HUES48 (cell line): ENCODE measurements around the gene AANAT.

Experiments used
- H3K27ac ChIP-seq: one replicate; pipeline ENCODE4 v1.7.0; 2013; ENCODE audit warnings: low read depth, low read length, inconsistent platforms
- H3K27me3 ChIP-seq: 2 replicates; pipeline ENCODE4 v1.6.1; 2013; ENCODE audit warnings: mild to moderate bottlenecking, low read length; ENCODE audit not compliant: control insufficient read depth, insufficient read depth
- H3K36me3 ChIP-seq: 2 replicates; pipeline ENCODE4 v1.6.1; 2013; ENCODE audit warnings: low read length; ENCODE audit not compliant: control insufficient read depth, insufficient read depth
- H3K4me1 ChIP-seq: 2 replicates; pipeline ENCODE4 v1.6.1; 2013; ENCODE audit warnings: mild to moderate bottlenecking, low read length; ENCODE audit not compliant: control insufficient read depth, insufficient read depth
- H3K4me3 ChIP-seq: 2 replicates; pipeline ENCODE4 v1.5.1; 2013; ENCODE audit warnings: mild to moderate bottlenecking, low read depth, low read length
- H3K9ac ChIP-seq: 2 replicates; pipeline ENCODE4 v1.6.1; 2013; ENCODE audit warnings: mild to moderate bottlenecking, low read depth, low read length, moderate library complexity
- H3K9me3 ChIP-seq: 2 replicates; pipeline ENCODE4 v1.6.1; 2013; ENCODE audit warnings: low read length; ENCODE audit not compliant: control insufficient read depth, insufficient read depth

The AANAT gene

DNA sequence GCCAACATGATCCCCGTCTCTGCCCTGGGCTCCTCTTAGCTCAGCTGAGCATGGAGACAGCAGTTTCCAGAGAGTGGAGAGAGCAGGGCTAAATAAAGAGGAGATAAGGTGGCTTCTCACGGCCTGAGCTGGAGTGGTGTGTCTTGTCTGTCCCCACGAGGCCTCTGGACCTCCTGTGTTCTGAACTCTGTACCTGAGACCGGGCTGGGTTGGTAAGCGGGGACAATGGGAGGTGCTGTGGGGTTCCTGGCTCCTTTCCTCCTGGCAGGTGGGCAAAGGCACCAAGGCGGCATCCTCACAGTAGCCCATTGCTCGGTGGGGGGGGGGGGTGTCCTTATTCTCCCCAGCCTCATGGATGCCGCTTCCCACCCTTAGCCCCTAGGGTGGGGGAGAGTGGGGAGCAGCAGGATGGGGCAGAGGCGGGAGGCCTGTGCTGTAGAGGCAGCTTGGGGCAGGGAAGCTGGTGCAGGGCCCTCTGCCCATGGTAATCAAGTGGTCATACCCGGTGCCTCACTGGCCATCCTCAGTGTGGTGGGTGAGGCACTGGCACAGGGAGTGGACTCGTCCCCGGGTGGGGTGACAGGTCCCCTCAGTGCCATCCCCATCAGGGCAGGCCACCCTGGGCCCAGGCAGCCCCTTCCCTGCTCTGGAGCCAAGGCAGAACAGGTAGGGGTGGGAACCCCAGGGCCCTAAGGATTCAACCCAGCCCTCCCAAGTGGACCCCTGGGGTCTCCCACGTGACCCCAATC, 2.8 kb downstream of the AANAT start:
- Histone ChIP-seq H3K9ac (no peak overlapping the region), H3K27me3 (no peaks in the 10 kb centered on the region), H3K36me3 (peaks cover 27% of the 10 kb centered on the region), H3K4me1 (peaks cover 6% of the 10 kb centered on the region; the same call in 1 of the 2 replicates), H3K4me3 (no peak overlapping the region), H3K27ac (no peak overlapping the region), H3K9me3 (no peaks in the 10 kb centered on the region)

DNA sequence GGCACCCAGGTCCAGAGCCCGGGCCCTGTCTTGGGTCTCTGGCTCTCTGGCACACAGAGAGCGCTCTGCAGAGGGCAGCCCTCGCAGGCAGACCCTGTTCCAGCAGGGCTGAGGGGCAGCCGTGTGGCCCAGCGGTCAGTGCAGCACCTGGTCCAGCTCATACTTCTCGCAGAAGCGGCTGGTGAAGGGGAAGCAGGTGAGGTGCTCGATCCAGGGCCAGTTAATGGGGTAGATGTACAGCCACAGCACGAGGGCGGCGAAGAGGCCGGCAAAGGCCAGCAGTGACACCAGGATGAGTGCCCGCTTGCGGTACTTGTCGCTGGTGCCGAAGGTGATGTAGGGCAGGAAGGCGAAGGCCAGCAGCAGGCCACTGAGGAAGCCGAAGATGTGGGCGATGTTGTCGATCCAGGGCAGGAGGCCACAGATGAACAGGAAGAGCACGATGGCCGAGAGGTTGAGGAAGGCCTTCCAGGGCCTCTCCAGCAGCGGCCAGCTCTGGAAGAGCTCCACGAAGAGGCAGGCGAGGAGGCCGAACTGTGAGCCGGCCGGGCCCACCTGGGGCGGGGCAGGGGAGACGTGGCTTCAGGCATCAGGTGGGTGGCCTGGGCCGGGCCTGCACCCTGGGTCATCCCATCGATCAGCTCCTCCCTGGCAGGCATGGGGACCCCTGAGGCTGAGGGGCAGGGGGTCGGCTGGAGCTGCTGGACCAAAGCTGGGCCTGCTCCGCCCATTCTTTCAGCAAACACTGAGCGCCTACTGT, 4.3 kb downstream of the AANAT start:
- H3K4me3 ChIP-seq, result no peak overlapping the region

DNA sequence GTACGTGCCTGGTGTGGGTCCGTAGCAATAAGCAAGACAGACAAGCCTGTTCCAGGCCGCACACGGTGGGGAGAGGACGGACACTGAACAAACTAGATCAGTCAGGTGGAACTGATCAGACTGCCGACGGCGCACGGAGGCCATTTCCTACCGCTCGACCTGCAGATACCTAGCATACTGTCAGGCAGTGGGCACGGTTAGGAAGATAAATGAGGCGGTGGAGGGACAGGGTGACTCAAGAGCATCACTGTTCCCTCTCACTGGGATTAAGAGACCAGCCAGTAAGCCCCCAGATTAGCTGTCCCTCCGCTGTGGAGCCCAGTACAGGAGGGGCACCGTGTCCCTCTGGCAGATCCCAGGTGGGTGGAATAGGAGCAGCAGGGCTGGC, 4.8 kb downstream of the AANAT start:
- H3K27me3 ChIP-seq, result no peaks in the 10 kb centered on the region
- peaks cover 5% of the 10 kb centered on the region; the same call in 1 of the 2 replicates for H3K4me1 ChIP-seq
- H3K27ac ChIP-seq, result no peak overlapping the region
- no peak overlapping the region for H3K9ac ChIP-seq
- peaks cover 27% of the 10 kb centered on the region for H3K36me3 ChIP-seq
- no peak overlapping the region for H3K4me3 ChIP-seq
- H3K9me3 ChIP-seq, result no peaks in the 10 kb centered on the region

More for the DNA sequence above, 4.3 kb downstream of the AANAT start:
- Histone ChIP-seq H3K27ac (no peak overlapping the region), H3K36me3 (peaks cover 27% of the 10 kb centered on the region), H3K9me3 (no peaks in the 10 kb centered on the region), H3K9ac (no peak overlapping the region), H3K4me1 (peaks cover 6% of the 10 kb centered on the region; the same call in 1 of the 2 replicates), H3K27me3 (no peaks in the 10 kb centered on the region)

DNA sequence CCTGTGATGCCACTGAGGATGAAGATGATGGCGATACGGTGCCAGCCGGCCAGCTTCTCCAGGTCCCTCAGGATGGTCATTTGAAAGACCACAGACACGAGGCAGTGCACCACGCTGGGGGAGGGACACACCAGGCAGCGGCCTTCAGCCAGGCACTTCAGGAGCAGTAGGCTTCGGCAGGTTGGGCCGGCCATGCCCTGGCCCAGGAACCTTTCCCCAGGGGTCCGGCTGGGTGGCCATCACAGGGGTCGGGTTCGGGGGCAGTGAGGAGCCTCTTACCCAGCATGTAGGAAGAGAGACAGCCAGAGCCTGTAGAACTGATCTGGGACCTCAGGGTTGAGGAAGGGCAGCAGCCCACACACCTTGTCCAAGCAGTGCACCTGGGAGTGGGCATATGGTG, 5.3 kb downstream of the AANAT start:
- no peak overlapping the region for H3K4me3 ChIP-seq
- H3K36me3 ChIP-seq, result peaks cover 27% of the 10 kb centered on the region
- H3K27me3 ChIP-seq, result no peaks in the 10 kb centered on the region
- H3K9ac ChIP-seq, result no peak overlapping the region
- H3K27ac ChIP-seq, result no peak overlapping the region
- peaks cover under 1% of the 10 kb centered on the region; the same call in 1 of the 2 replicates for H3K4me1 ChIP-seq
- no peaks in the 10 kb centered on the region for H3K9me3 ChIP-seq

GRCh38 chr17:76473541-76473985, 6.2 kb downstream of the AANAT start:
- Histone ChIP-seq H3K27ac (no peak overlapping the region), H3K36me3 (peaks cover 27% of the 10 kb centered on the region), H3K4me1 (no peaks in the 10 kb centered on the region), H3K9ac (no peak overlapping the region), H3K27me3 (no peaks in the 10 kb centered on the region), H3K9me3 (no peaks in the 10 kb centered on the region), H3K4me3 (no peak overlapping the region)

- no peak overlapping the region for H3K27ac ChIP-seq
- peaks cover 27% of the 10 kb centered on the region for H3K36me3 ChIP-seq
- no peaks in the 10 kb centered on the region for H3K9me3 ChIP-seq
- H3K4me3 ChIP-seq, result no peak overlapping the region
- H3K27me3 ChIP-seq, result no peaks in the 10 kb centered on the region
- H3K4me1 ChIP-seq, result no peaks in the 10 kb centered on the region
- no peak overlapping the region for H3K9ac ChIP-seq
Measured at GRCh38 chr17:76474238-76474637, 6.8 kb downstream of the AANAT start.

GRCh38 chr17:76474894-76475293, 7.5 kb downstream of the AANAT start:
- H3K27me3 ChIP-seq, result no peaks in the 10 kb centered on the region
- no peak overlapping the region for H3K9ac ChIP-seq
- no peak overlapping the region for H3K27ac ChIP-seq
- no peak overlapping the region for H3K4me3 ChIP-seq
- H3K9me3 ChIP-seq, result no peaks in the 10 kb centered on the region
- H3K4me1 ChIP-seq, result no peaks in the 10 kb centered on the region
- H3K36me3 ChIP-seq, result peaks cover 27% of the 10 kb centered on the region

- peaks cover 27% of the 10 kb centered on the region for H3K36me3 ChIP-seq
- H3K27me3 ChIP-seq, result no peaks in the 10 kb centered on the region
- no peak overlapping the region for H3K27ac ChIP-seq
- no peaks in the 10 kb centered on the region for H3K9me3 ChIP-seq
- no peaks in the 10 kb centered on the region for H3K4me1 ChIP-seq
- no peak overlapping the region for H3K4me3 ChIP-seq
- no peak overlapping the region for H3K9ac ChIP-seq
Measured at GRCh38 chr17:76475302-76475701, 7.9 kb downstream of the AANAT start.

GRCh38 chr17:76476736-76477135, 9.3 kb downstream of the AANAT start:
- no peak overlapping the region for H3K4me3 ChIP-seq

GRCh38 chr17:76477576-76477975, 10.2 kb downstream of the AANAT start:
- Histone ChIP-seq H3K27ac (no peak overlapping the region), H3K9me3 (no peaks in the 10 kb centered on the region), H3K9ac (no peak overlapping the region), H3K4me1 (no peaks in the 10 kb centered on the region), H3K27me3 (no peaks in the 10 kb centered on the region), H3K36me3 (peaks cover 12% of the 10 kb centered on the region), H3K4me3 (no peak overlapping the region)

More at GRCh38 chr17:76476736-76477135, 9.3 kb downstream of the AANAT start:
- Histone ChIP-seq H3K9ac (no peak overlapping the region), H3K9me3 (no peaks in the 10 kb centered on the region), H3K36me3 (peaks cover 19% of the 10 kb centered on the region), H3K4me1 (no peaks in the 10 kb centered on the region), H3K27ac (no peak overlapping the region), H3K27me3 (no peaks in the 10 kb centered on the region)

GRCh38 chr17:76478097-76478496, 10.7 kb downstream of the AANAT start:
- no peaks in the 10 kb centered on the region for H3K27me3 ChIP-seq
- H3K9ac ChIP-seq, result no peak overlapping the region
- H3K4me3 ChIP-seq, result no peak overlapping the region
- peaks cover 7% of the 10 kb centered on the region for H3K36me3 ChIP-seq
- H3K27ac ChIP-seq, result no peak overlapping the region
- H3K4me1 ChIP-seq, result no peaks in the 10 kb centered on the region
- no peaks in the 10 kb centered on the region for H3K9me3 ChIP-seq
